ENCODE results near the gene PCDHGA5. TPM values are rescaled to one million over a fixed set of nuclear protein-coding genes. Genes with fewer than 3 reads are reported as not detected.
"Not testable (repeated sequence)": the region's sequence is repeated elsewhere in the genome, so short reads cannot be mapped to it uniquely, and the experiment has no call there.

Gene PCDHGA5
- total and polyA plus RNA-seq, 5 experiments from 2014 or later, result 0.13 to 0.30 TPM; not detected in 3

DNA sequence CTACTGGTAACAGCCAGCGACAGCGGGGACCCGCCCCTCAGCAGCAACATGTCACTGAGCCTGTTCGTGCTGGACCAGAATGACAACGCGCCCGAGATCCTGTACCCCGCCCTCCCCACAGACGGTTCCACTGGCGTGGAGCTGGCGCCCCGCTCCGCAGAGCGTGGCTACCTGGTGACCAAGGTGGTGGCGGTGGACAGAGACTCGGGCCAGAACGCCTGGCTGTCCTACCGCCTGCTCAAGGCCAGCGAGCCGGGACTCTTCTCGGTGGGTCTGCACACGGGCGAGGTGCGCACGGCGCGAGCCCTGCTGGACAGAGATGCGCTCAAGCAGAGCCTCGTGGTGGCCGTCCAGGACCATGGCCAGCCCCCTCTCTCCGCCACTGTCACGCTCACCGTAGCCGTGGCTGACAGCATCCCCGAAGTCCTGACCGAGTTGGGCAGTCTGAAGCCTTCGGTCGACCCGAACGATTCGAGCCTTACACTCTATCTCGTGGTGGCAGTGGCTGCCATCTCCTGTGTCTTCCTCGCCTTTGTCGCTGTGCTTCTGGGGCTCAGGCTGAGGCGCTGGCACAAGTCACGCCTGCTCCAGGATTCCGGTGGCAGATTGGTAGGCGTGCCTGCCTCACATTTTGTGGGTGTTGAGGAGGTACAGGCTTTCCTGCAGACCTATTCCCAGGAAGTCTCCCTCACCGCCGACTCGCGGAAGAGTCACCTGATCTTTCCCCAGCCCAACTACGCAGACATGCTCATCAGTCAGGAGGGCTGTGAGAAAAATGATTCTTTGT is 30.6 kb downstream of the PCDHGA5 start:
- DNase-seq, H3K4me1 Mint-ChIP-seq, ATAC-seq, H3K4me3 Mint-ChIP-seq, POLR2A ChIA-PET: not testable (repeated sequence)
- peaks cover 40 to 83% (median 67%) of the 10 kb centered on the region in 5 donors for H3K27me3 Mint-ChIP-seq
- peaks cover 19 to 49% (median 37%) of the 10 kb centered on the region in 3 donors for H3K36me3 Mint-ChIP-seq
- H3K9me3 Mint-ChIP-seq, result peaks cover 0 to 77% (median 37%) of the 10 kb centered on the region in 9 donors
- peak overlapping the region in 1 of 10 donors; percentile 24 for H3K27ac Mint-ChIP-seq

DNA sequence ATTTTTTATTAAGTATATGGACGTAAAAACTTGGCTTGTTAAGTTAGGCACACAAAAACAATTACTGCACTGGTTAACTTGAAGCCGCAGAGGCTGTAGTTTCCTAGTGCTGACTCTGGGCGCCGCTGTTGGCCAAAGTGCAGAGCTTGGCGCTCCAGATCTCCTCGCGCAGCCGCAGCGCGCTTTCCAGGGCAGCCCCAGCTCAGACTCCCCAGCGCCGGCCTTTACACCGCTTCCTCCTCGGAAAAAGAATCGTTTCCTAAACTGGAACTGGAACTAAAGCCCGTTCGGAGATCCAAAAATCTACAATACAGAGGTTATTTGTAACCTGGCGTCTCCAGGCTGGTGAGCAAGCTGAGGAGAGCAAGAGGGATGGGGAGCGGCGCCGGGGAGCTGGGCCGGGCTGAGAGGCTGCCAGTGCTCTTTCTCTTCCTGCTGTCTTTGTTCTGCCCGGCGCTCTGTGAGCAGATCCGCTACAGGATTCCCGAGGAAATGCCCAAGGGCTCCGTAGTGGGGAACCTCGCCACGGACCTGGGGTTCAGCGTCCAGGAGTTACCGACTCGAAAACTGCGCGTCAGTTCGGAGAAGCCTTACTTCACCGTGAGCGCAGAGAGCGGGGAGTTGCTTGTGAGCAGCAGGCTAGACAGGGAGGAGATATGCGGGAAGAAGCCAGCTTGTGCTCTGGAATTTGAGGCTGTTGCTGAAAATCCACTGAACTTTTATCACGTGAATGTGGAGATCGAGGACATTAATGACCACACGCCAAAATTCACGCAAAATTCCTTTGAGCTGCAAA is 34.0 kb downstream of the PCDHGA5 start, which contains the start of gene PCDHGB5:
Gene PCDHGB5 (plus strand): TSS at position 192 of the 796 bp plus-strand sequence. CDS start 181 bp downstream, at position 373.
- Mint-ChIP-seq H3K4me3 (peak within 1 kb of the TSS; percentile 38 to 67 (median 57)), H3K27me3 (peaks cover 38 to 80% (median 58%) of the 10 kb centered on the region in 5 donors), H3K27ac (peak within 1 kb of the TSS in 1 of 10 donors; percentile 79), H3K36me3 (peaks cover 19 to 49% (median 29%) of the 10 kb centered on the region in 3 donors), H3K9me3 (peaks cover 0 to 71% (median 31%) of the 10 kb centered on the region in 9 donors)
- DNase-seq, result peak in 4 of 10 donors; percentile 18 to 50 (median 34)
- ATAC-seq, result peak; percentile 84 to 85
- H3K4me1 Mint-ChIP-seq, POLR2A ChIA-PET: not testable (repeated sequence)

DNA sequence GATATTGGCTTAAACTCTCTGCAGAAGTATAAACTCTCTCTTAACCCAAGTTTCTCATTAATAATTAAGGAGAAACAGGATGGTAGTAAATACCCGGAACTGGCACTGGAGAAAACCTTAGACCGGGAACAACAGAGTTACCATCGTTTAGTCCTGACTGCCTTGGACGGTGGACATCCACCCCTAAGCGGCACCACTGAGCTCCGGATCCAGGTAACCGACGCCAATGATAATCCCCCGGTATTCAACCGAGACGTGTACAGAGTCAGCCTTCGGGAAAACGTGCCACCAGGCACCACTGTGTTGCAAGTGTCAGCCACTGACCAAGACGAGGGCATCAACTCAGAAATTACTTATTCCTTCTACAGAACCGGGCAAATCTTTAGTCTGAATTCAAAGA is 34.6 kb downstream of the PCDHGA5 start:
- DNase-seq (no peak), ATAC-seq (no peak)
- POLR2A ChIA-PET, result no interaction called here
- Mint-ChIP-seq H3K36me3 (peaks cover 18 to 48% (median 26%) of the 10 kb centered on the region in 3 donors), H3K27ac (peak overlapping the region in 1 of 10 donors; percentile 79), H3K27me3 (peaks cover 40 to 80% (median 61%) of the 10 kb centered on the region in 5 donors), H3K4me1 (no peaks in the 10 kb centered on the region), H3K9me3 (peaks cover 0 to 71% (median 29%) of the 10 kb centered on the region in 9 donors), H3K4me3 (no peak overlapping the region)

DNA sequence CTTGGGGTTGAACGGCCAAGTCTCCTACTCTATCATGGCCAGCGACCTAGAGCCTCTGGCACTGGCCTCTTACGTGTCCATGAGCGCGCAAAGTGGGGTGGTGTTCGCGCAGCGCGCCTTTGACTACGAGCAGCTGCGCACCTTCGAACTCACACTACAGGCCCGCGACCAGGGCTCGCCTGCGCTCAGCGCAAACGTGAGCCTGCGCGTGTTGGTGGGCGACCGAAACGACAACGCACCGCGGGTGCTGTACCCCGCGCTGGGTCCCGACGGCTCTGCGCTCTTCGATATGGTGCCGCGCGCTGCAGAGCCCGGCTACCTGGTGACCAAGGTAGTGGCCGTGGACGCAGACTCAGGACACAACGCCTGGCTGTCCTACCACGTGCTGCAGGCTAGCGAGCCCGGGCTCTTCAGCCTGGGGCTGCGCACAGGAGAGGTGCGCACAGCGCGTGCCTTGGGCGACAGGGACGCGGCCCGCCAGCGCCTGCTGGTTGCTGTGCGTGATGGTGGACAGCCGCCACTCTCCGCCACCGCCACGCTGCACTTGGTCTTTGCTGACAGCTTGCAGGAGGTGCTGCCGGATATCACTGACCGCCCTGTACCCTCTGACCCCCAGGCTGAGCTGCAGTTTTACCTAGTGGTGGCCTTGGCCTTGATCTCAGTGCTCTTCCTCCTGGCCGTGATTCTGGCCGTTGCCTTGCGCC is 35.7 kb downstream of the PCDHGA5 start:
- DNase-seq (no peak), ATAC-seq (no peak)
- Mint-ChIP-seq H3K4me3 (peak overlapping the region in 3 of 10 donors; percentile 7 to 36 (median 17)), H3K27ac (peak overlapping the region in 2 of 10 donors; percentile 21 to 33), H3K27me3 (peaks cover 42 to 80% (median 63%) of the 10 kb centered on the region in 5 donors), H3K9me3 (peaks cover 0 to 72% (median 26%) of the 10 kb centered on the region in 9 donors), H3K36me3 (peaks cover 14 to 50% (median 29%) of the 10 kb centered on the region in 3 donors), H3K4me1 (no peaks in the 10 kb centered on the region)
- POLR2A ChIA-PET, result no interaction called here

DNA sequence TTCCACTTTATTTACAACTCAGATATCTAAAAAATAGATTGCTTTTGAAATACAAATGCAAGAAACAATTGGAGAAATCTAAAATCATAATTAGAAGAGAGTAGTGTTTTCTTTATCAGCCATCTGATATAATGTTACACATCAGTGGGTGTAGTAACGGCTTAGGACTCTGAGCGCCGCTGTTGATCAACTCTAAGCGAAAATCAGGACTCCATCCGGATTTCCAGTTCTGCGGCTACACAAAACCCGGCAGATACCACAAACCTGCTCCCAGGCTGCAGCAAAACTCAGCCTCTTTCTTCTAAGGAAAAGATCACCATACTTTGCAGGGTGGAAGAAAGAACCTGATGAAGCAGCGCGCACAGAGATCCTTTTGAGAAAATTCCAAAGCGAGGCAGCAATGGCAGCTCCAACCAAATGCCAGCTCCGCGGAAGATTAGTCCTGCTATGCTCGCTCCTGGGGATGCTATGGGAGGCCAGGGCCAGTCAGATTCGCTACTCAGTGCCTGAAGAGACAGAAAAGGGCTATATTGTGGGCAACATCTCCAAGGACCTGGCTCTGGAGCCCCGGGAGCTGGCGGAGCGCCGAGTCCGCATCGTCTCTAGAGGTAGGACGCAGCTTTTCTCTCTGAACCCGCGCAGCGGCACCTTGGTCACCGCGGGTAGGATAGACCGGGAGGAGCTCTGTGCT is 38.7 kb downstream of the PCDHGA5 start, which contains the start of gene PCDHGA9:
Gene PCDHGA9 (plus strand): TSS at position 226 of the 691 bp plus-strand sequence. CDS start 175 bp downstream, at position 401.
- no peak within 1 kb of the TSS for H3K27ac Mint-ChIP-seq
- no peak for ATAC-seq

DNA sequence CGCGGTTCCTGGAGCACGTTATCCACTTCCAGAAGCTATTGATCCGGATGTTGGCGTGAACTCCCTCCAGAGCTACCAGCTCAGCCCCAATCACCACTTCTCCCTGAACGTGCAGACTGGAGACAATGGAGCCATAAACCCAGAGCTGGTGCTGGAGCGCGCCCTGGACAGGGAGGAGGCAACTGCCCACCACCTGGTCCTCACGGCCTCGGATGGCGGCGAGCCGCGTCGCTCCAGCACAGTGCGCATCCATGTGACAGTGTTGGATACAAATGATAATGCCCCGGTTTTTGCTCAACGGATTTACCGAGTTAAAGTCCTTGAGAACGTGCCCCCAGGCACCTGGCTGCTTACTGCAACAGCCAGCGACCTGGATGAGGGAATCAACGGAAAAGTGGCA is 39.4 kb downstream of the PCDHGA5 start:
- H3K36me3 Mint-ChIP-seq, result peaks cover 7 to 50% (median 25%) of the 10 kb centered on the region in 3 donors
- H3K9me3 Mint-ChIP-seq, result peaks cover 0 to 80% (median 34%) of the 10 kb centered on the region in 9 donors
- POLR2A ChIA-PET, result no interaction called here
- H3K4me1 Mint-ChIP-seq, result peaks cover 0 to 2% (median 2%) of the 10 kb centered on the region in 4 donors
- no peak for DNase-seq
- ATAC-seq, result no peak
- H3K27ac Mint-ChIP-seq, result no peak overlapping the region
- H3K27me3 Mint-ChIP-seq, result peaks cover 50 to 91% (median 67%) of the 10 kb centered on the region in 5 donors
- H3K4me3 Mint-ChIP-seq, result peak overlapping the region in 1 of 10 donors; percentile 7

More for the DNA sequence above, 38.7 kb downstream of the PCDHGA5 start, which contains the start of gene PCDHGA9:
- Mint-ChIP-seq H3K27me3 (peaks cover 45 to 84% (median 63%) of the 10 kb centered on the region in 5 donors), H3K4me1 (no peaks in the 10 kb centered on the region), H3K4me3 (peak within 1 kb of the TSS; percentile 43 to 77 (median 60)), H3K36me3 (peaks cover 7 to 45% (median 24%) of the 10 kb centered on the region in 3 donors), H3K9me3 (peaks cover 0 to 73% (median 30%) of the 10 kb centered on the region in 9 donors)
- POLR2A ChIA-PET, result no interaction called here
- no peak for DNase-seq

DNA sequence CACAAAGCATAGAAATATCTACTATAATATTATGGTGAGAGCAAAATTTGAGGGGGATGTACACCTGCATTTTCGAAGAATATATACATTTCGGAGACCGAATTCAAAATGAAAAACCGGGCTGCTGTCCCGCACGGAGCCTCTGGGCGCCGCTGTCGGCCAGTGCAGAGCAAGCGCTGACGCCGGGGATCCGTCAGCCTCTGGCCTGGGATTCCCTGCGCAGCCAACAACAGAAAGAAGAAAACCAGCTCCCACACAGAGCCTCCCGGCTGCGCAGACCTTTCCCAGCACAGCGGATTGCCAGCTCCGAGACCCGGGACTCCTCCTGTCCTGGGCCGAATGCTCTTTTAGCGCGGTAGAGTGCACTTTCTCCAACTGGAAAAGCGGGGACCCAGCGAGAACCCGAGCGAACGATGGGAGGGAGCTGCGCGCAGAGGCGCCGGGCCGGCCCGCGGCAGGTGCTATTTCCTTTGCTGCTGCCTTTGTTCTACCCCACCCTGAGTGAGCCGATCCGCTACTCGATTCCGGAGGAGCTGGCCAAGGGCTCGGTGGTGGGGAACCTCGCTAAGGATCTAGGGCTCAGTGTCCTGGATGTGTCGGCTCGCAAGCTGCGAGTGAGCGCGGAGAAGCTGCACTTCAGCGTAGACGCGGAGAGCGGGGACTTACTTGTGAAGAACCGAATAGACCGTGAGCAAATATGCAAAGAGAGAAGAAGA is 44.0 kb downstream of the PCDHGA5 start, which contains the start of gene PCDHGB6:
Gene PCDHGB6 (plus strand): TSS at position 232 of the 716 bp plus-strand sequence. CDS start 182 bp downstream, at position 414.
- Mint-ChIP-seq H3K27ac (peak within 1 kb of the TSS in 2 of 10 donors; percentile 9 to 34), H3K36me3 (peaks cover 6 to 49% (median 27%) of the 10 kb centered on the region in 3 donors), H3K27me3 (peaks cover 46 to 78% (median 67%) of the 10 kb centered on the region in 5 donors), H3K4me3 (peak within 1 kb of the TSS; percentile 43 to 78 (median 61)), H3K9me3 (peaks cover 0 to 67% (median 41%) of the 10 kb centered on the region in 9 donors)
- H3K4me1 Mint-ChIP-seq, POLR2A ChIA-PET: not testable (repeated sequence)
- peak; percentile 67 to 71 for ATAC-seq
- DNase-seq, result peak in 4 of 10 donors; percentile 28 to 38 (median 33)

DNA sequence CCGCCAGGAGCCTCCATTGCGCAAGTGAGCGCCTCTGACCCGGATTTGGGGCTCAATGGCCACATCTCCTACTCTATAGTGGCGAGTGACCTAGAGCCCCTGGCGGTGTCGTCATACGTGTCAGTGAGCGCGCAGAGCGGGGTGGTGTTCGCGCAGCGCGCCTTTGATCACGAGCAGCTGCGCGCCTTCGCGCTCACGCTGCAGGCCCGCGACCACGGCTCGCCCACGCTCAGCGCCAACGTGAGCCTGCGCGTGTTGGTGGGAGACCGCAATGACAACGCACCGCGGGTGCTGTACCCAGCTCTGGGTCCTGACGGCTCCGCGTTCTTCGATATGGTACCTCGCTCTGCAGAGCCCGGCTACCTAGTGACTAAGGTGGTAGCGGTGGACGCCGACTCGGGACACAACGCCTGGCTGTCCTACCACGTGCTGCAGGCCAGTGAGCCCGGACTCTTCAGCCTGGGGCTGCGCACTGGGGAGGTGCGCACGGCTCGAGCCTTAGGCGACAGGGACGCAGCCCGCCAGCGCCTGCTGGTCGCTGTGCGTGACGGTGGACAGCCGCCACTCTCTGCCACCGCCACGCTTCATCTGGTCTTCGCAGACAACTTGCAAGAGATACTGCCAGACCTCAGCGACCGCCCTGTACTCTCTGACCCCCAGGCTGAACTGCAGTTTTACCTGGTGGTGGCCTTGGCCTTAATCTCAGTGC is 45.8 kb downstream of the PCDHGA5 start:
- Mint-ChIP-seq H3K9me3 (peaks cover 0 to 68% (median 44%) of the 10 kb centered on the region in 9 donors), H3K27ac (no peak overlapping the region), H3K4me3 (peak overlapping the region in 1 of 10 donors; percentile 63), H3K4me1 (peaks cover 9 to 21% (median 13%) of the 10 kb centered on the region in 4 donors), H3K36me3 (peaks cover 10 to 48% (median 24%) of the 10 kb centered on the region in 3 donors), H3K27me3 (peaks cover 49 to 78% (median 67%) of the 10 kb centered on the region in 5 donors)
- POLR2A ChIA-PET, result no interaction called here
- no peak for DNase-seq
- ATAC-seq, result no peak

DNA sequence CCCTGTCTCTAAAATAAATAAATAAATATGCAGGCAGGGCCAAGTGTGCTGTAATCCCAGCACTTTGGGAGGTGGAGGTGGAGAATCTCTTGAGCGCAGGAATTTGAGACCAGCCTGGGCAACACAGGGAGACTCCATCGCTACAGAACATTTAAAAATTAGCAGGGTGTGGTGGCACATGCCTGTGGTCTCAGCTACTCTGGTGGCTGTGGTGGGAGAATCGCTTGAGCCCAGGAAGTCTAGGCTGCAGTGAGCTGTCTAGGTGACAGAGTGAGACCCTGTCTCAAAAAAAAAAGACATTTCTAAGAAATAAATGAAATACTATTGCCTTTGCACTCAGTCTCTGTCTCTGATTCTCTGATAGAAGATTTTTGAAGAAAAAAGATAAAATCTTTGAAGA is 47.6 kb downstream of the PCDHGA5 start:
- H3K27ac Mint-ChIP-seq, result peak overlapping the region in 1 of 10 donors; percentile 50
- peaks cover 0 to 65% (median 40%) of the 10 kb centered on the region in 9 donors for H3K9me3 Mint-ChIP-seq
- H3K4me3 Mint-ChIP-seq, result no peak overlapping the region
- ATAC-seq, result no peak
- POLR2A ChIA-PET, result no interaction called here
- peaks cover 45 to 77% (median 64%) of the 10 kb centered on the region in 5 donors for H3K27me3 Mint-ChIP-seq
- H3K4me1 Mint-ChIP-seq, result peaks cover 9 to 21% (median 13%) of the 10 kb centered on the region in 4 donors
- H3K36me3 Mint-ChIP-seq, result peaks cover 14 to 46% (median 23%) of the 10 kb centered on the region in 3 donors
- DNase-seq, result no peak

DNA sequence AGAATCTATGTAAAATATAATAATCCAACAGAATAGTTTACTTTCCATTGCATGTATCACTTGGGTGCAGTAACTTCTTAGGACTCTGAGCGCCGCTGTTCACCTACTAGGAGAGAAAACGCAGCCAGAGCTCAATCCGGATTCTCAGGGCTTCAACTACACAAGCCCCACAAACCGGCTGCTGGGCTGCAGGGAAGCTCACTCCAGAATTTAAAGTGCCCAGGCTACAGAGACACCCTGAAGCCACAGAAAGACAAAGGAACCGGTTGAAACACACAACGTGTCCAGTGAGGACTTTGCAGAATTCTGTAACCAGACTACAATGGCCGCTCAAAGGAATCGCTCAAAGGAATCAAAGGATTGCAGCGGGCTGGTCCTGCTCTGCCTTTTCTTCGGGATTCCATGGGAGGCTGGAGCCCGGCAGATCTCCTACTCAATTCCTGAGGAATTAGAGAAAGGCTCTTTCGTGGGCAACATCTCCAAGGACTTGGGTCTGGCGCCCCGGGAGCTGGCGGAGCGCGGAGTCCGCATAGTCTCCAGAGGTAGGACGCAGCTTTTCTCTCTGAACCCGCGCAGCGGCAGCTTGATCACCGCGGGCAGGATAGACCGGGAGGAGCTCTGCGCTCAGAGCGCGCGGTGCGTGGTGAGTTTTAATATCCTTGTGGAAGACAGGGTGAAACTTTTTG is 49.0 kb downstream of the PCDHGA5 start, which contains the start of gene PCDHGA10:
Gene PCDHGA10 (plus strand): TSS at position 134 of the 686 bp plus-strand sequence. CDS start 189 bp downstream, at position 323.
- H3K4me1 Mint-ChIP-seq, result peaks cover 10 to 24% (median 15%) of the 10 kb centered on the region in 4 donors
- H3K9me3 Mint-ChIP-seq, result peaks cover 0 to 63% (median 43%) of the 10 kb centered on the region in 9 donors
- H3K27me3 Mint-ChIP-seq, result peaks cover 46 to 73% (median 64%) of the 10 kb centered on the region in 5 donors
- ATAC-seq (peak; percentile 77 to 78), DNase-seq (peak in 9 of 10 donors; percentile 16 to 72 (median 48))
- H3K36me3 Mint-ChIP-seq, result peaks cover 17 to 44% (median 23%) of the 10 kb centered on the region in 3 donors
- H3K4me3 Mint-ChIP-seq, result peak within 1 kb of the TSS; percentile 78 to 91 (median 90)
- POLR2A ChIA-PET, result interaction anchor here (1.6 kb wide), 1 partner anchor 93 kb away, joined by 4 read pairs; the partner anchor contains the start of gene TAF7
- peak within 1 kb of the TSS in 3 of 10 donors; percentile 46 to 76 (median 50) for H3K27ac Mint-ChIP-seq
